G401.6 (cell line): ENCODE data around the gene INPP5A.

ENCODE experiments used
- FAIRE-seq: peaks from 2 replicates; lab custom pipeline; 2012; peaks lifted over from hg19 to GRCh38; lab: Jason Lieb, UNC

The INPP5A gene

GRCh38 chr10:132600416-132600815 is 62.8 kb downstream of the INPP5A start:
- FAIRE-seq: no peak

GRCh38 chr10:132601567-132601966 is 64.0 kb downstream of the INPP5A start:
- FAIRE-seq: no peak

DNA sequence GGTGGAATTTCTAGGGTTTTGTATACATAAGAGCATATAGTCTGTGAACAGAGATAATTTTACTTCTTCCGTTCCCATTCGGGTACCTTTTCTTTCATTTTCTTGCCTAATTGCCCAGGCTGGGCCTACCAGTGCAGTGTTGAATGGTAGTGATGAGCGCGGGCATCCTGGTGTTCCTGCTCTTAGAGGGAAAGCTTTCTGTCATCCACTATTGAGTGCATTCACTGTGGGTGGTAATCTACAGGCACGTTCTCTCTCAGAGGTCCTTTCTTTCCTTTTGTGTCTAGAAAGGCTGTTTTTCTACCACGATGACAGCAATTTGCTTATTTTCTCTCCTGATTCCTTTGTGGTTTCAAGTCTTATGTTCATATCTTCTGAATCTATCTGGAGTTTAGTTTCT is 65.0 kb downstream of the INPP5A start:
- no peak for FAIRE-seq

- no peak for FAIRE-seq
Observed at GRCh38 chr10:132603851-132604533, 66.4 kb downstream of the INPP5A start.

DNA sequence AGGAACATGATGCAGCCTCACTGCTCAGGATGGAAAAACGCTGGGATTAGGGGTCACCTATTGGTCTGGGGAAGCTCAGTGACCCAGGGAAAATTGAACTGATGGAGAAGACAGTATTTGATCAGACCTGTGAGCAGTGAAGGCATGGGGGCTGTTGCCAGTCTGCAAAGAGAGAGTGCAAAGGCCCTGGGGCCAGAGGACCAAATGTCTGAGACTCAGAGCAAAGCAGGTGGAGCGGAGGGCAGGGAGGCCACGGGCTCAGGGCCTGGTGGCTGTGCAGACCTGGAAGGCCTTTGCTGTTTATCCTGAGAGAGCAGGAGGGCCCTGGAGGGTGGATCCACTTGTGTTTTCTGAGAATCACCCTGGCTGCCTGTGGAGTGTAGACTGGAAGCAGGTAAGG is 67.1 kb downstream of the INPP5A start:
- FAIRE-seq: no peak

DNA sequence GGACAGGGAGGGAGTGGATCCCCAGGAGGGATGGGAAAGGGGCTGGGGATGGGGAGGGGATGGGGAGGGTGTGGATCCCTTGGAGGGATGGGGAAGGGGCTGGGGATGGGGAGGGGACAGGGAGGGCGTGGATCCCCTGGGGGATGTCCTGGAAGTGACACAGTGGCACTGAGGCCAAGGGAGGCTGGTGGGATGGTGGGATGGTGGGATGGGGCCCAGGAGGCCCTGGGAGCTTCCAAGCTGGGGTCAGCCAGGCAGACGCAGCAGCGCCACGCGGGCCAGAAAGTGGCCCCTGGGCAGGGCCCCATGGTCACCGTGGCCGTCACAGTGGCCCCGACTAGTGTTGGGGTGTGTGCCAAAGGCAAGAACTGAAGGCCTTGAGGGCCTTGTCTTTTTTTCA is 67.8 kb downstream of the INPP5A start:
- FAIRE-seq: no peak

DNA sequence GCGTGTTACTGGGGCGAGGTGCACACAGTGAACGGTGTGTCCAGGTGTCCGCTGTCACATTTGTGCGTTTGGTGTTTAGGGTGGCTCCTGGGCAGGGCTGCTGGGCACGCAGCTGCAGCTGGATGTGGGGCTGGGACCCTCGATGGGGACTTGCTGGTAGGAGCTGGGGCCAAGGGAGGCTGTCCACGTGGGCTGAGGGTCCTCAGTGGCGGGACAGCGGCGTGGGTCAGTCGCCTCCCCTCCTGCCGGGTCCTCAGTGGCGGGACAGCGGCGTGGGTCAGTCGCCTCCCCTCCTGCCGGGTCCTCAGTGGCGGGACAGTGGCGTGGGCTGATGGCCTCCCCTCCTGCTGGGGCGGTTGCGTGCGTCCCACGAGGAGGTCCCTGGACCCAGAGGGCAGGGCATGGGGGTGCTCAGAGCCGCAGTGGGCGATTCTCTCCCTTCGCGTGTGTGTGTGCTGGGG is 68.5 kb downstream of the INPP5A start:
- no peak for FAIRE-seq

DNA sequence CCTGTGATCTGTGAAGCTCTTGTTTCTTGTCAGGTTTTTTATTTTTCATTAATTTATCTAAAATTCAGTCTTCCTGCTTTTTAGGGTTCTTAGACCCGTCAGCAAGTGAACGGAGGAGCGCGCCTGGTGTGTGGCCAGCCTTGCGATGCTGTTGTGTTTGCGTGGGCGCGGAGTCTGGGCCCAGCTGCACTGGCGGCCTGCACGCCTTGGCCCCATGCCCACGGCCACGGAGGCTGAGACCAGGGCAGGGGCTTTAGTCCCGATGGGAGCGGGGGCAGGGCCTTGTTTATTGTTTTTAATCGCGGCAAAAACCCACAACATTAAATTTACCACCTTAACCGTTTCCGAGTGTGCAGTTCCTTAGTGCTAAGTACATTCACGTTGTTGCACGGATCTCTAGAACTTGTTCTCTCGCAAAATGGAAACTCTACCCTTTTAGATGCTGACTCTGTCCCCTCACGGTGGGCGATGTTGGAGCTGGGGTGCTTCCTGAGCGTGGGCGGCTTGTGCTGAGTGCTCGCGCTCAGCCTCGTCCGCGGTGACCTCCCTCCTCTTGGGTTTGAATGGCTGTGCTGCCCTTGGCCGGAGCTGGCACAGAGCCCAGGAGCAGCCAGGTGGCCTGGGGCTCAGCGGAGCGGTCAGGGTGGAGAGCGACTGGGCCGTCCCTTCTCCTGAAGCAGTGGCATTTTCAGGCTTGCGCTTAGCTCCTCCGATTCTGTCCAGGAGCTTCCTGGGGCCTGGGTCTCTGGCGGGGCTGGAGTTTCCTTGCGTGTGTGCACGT is 69.1 kb downstream of the INPP5A start:
- no peak for FAIRE-seq

DNA sequence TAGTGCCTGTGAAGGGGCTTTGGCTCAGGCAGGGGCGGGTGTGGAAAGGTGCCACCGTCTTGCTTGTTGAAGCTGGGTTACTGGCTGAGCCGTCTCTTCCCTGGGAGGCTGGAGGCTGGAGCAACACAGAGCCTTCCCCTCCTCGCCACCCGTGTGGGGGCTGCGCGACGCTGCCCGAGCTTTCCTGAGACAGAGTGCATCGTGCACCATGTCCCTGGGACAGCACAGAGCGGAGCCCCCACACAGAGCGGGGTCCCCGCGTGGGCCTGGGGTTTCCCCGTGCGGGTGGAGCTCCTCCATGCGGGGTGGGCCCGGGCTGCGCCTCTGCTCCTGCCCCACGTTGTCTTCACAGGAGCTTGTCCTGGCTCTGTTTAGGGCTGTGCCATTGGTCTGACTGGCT is 69.9 kb downstream of the INPP5A start:
- no peak for FAIRE-seq

GRCh38 chr10:132607961-132608495 is 70.4 kb downstream of the INPP5A start:
- no peak for FAIRE-seq

- no peak for FAIRE-seq
Observed at GRCh38 chr10:132608511-132609195, 71.1 kb downstream of the INPP5A start.

DNA sequence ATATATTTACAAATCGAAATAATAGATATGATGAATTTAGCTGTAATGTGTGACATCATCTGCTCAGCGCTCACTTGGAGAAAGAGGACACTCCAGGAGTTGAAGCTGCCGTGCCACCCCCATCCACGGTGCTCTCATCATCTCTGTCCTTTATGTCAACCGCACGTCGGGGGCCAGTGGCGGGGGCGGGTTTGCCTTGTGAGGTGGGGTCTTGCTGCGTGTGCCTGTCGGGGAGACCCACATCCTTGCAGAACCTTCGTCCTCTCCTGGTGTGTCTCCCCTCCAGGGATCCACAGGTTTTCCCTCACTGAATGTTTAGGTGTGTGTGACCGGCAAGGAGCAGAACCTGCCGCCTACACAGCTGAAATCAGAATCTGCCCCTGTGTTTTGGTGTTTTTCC is 71.6 kb downstream of the INPP5A start:
- FAIRE-seq: no peak

- no peak for FAIRE-seq
Observed at GRCh38 chr10:132610071-132610701, 72.6 kb downstream of the INPP5A start.

GRCh38 chr10:132611026-132611910 is 73.7 kb downstream of the INPP5A start:
- no peak for FAIRE-seq

GRCh38 chr10:132611986-132612385 is 74.4 kb downstream of the INPP5A start:
- FAIRE-seq: no peak

DNA sequence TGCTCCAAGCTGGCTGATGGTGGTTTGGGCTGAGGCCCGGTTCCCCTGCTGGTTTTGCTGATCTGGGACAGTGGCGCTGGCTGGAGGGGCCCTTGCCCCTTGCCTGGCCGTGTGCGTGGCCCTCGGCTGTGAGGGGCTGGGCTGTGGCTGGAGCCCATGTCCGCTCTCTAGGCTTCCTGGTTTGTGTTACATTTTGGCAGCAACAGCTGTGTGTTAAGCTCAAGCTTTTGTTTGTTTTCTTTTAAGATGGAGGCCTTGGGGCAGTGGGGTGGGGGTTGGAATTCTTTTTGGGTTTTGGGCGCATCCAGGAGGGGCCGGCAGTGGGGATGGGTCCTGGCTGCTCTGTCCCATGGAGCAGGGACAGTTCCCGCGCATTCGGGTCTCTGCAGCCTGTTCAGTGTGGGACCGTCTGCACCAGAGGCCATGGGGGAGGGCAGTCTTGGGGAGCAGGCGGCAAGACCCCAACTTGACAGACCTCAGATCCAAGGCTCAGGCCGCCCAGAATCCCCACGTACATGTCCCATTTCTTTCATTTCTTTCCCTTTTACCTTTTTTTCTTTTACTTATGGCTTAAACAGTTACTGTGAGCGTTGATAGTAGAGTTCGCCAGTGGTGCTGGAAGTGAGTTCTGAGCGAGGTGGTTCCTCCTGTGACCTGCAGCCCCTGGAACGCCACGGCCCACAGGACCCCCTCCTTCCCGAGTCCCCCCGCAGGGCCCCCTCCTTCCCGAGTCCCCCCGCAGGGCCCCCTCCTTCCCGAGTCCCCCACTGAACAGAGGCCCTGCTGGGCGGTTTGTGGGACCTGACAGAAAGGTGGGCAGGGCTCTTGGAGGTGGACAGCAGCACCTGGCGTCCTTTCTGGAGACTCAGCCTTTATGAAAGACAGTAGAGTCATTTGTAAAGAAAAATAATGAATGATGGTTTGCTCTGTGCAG is 75.3 kb downstream of the INPP5A start:
- no peak for FAIRE-seq

GRCh38 chr10:132613566-132614348 is 76.2 kb downstream of the INPP5A start:
- FAIRE-seq: no peak

DNA sequence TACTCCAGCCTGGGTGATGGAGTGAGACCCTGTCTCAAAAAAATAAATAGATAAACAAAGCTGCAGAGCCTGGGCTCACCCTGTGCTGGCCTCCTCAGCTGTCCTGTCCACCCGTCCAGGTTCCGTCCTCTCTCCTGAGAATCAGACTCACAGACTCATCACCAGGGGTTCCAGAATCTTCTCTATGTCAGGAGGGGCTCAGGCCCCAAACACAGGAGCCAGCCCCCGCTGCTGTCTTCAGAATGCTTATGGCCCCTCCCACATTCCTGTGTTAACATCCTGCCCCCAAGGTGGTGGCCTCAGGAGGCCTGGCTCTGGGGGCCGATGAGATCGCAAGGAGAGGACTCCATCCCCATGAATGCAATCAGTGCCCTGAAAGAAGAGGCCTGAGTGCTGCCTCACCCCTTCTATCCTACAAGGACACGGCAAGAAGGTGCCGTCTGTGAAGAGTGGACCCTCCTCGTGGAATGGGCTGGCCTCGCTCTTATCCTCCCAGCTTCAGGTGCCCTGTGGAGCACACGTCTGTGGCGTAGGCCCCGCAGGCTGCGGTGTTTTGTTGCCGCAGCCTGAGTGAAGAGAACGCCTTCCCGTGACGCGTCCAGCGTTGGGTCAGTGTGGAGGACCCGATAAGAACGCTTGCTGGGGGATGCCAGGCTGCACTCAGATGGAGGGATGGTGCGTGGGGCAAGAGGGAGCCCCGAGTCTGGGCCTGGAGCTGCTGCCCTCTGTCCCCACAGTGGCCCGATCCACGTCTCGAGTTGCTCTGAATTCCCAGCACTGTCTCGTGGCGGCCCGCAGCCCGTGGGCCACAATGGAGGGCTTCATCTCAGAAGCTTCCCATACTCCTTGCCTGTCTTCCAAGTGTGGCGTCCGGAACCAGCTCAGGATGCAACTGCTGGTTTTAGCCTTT is 77.1 kb downstream of the INPP5A start:
- no peak for FAIRE-seq
